Neural cell (in vitro differentiated cells): Measurements from ENCODE around the gene AKR1B1.

Source experiments
- EP300 ChIP-seq: fragments of 450-650 bp; conservative IDR thresholded peaks from 2 replicates; pipeline ENCODE4 v1.6.1; 2014; ENCODE audit warnings: antibody characterized with exemption, mild to moderate bottlenecking, moderate library complexity; ENCODE audit not compliant: poor library complexity, severe bottlenecking
- EZH2 ChIP-seq: fragments of 200-600, 300-800 bp; shearing (Covaris generic), sonication (generic); IDR thresholded peaks from 2 replicates; pipeline ENCODE4 v1.6.1; 2014; ENCODE audit warnings: antibody characterized with exemption, low read length, borderline replicate concordance, mild to moderate bottlenecking; ENCODE audit not compliant: insufficient read depth, poor library complexity, severe bottlenecking
- POLR2AphosphoS5 ChIP-seq: IDR thresholded peaks from 2 replicates; pipeline ENCODE4 v1.6.1; 2012
- SMC3 ChIP-seq: fragments of 450-650 bp; conservative IDR thresholded peaks from 2 replicates; pipeline ENCODE4 v1.6.1; 2014; ENCODE audit warnings: antibody characterized with exemption, mild to moderate bottlenecking, moderate library complexity; ENCODE audit not compliant: poor library complexity
- TAF1 ChIP-seq: IDR thresholded peaks from 2 replicates; pipeline ENCODE4 v1.6.1; 2012; ENCODE audit warnings: low read depth
- TF ChIP-seq, protein P1 (sequence below): fragments of 450-650 bp; IDR thresholded peaks from 2 replicates; pipeline ENCODE4 v1.5.1; 2014; ENCODE audit warnings: antibody characterized with exemption, mild to moderate bottlenecking, moderate library complexity; ENCODE audit not compliant: poor library complexity, severe bottlenecking

- TF ChIP-seq EP300 (no peak), POLR2AphosphoS5 (no peak), EZH2 (no peak), SMC3 (no peak), TAF1 (no peak)
- TF ChIP-seq, protein P1, sequence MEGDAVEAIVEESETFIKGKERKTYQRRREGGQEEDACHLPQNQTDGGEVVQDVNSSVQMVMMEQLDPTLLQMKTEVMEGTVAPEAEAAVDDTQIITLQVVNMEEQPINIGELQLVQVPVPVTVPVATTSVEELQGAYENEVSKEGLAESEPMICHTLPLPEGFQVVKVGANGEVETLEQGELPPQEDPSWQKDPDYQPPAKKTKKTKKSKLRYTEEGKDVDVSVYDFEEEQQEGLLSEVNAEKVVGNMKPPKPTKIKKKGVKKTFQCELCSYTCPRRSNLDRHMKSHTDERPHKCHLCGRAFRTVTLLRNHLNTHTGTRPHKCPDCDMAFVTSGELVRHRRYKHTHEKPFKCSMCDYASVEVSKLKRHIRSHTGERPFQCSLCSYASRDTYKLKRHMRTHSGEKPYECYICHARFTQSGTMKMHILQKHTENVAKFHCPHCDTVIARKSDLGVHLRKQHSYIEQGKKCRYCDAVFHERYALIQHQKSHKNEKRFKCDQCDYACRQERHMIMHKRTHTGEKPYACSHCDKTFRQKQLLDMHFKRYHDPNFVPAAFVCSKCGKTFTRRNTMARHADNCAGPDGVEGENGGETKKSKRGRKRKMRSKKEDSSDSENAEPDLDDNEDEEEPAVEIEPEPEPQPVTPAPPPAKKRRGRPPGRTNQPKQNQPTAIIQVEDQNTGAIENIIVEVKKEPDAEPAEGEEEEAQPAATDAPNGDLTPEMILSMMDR: no peak
These were observed 20.0 kb downstream of the AKR1B1 start for GRCh38 chr7:134438946-134439345.
